HuH-7.5 (cell line): ENCODE results near the gene RAB30.
"Not testable (repeated sequence)": the region's sequence is repeated elsewhere in the genome, so short reads cannot be mapped to it uniquely, and the experiment has no call there.

Experiments
- DNase-seq: peaks from one replicate; pipeline ENCODE4 v3.0.0; 2011; ENCODE audit warnings: low spot score

Gene RAB30

GRCh38 chr11:82944198-82944597, 127.5 kb downstream of the RAB30 start:
- no peak for DNase-seq

DNA sequence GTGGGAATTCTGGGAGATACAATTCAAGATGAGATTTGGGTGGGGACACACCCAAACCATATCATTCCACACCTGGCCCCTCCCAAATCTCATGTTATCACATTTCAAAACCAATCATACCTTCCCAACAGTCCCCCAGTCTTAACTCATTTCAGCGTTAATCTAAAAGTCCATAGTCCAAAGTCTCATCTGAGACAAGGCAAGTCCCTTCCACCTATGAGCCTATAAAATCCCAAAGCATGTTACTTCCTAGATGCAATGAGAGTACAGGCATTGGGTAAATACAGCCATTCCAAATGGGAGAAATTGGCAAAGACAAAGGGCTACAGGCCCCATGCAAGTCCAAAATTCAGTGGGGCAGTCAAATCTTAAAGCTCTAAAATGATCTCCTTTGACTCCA, 128.3 kb downstream of the RAB30 start:
- DNase-seq, result not testable (repeated sequence)

DNA sequence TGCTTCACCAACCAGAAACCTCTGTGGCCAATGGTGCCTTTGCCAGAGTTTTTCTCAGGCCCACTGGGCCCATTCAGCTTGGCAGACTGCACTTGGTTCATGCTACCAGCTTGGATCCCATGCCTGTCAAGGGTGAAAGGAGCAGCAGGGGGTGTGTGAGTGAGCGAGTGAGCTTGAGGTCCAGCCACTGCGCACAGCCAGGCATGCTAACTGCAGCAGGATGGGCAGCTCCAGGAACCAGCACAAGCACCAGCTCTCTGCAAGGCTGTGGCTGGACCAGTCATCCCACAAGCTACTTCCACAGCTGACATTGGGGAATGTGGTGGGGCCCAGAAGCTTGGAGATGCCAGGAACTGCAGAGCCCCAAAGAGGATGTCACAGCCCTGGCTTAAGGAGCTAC, 129.3 kb downstream of the RAB30 start:
- DNase-seq, result no peak

GRCh38 chr11:82939456-82939855, 132.2 kb downstream of the RAB30 start:
- DNase-seq, result no peak

DNA sequence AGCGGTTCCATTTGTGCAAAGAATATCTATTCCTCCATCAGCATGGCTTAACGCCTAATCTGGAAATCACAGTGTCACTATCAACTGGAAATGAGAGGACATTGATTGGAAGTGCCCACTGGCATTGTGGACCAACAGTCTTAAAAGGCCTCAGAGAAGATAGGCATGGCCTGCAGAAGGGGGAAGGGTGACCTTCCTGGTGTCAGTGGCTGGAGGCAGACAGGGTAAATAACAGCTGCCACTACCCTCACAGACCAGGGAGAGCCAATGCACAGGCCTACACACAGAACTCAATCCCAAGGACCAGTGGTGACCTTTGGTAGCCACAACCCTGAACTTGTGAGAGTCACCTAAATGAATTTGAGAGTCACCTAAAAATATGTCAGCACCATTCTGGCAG, 134.1 kb downstream of the RAB30 start:
- DNase-seq, result no peak

- DNase-seq, result no peak
Measured at GRCh38 chr11:82936261-82936660, 135.4 kb downstream of the RAB30 start.

- no peak for DNase-seq
Measured at GRCh38 chr11:82932564-82932963, 139.1 kb downstream of the RAB30 start.

GRCh38 chr11:82930734-82931133, 141.0 kb downstream of the RAB30 start:
- no peak for DNase-seq

GRCh38 chr11:82930229-82930628, 141.5 kb downstream of the RAB30 start:
- DNase-seq, result no peak

- DNase-seq, result no peak
Measured at GRCh38 chr11:82929121-82929520, 142.6 kb downstream of the RAB30 start.

- peak; percentile 28 for DNase-seq
Measured at GRCh38 chr11:82927264-82927880, 144.3 kb downstream of the RAB30 start.

DNA sequence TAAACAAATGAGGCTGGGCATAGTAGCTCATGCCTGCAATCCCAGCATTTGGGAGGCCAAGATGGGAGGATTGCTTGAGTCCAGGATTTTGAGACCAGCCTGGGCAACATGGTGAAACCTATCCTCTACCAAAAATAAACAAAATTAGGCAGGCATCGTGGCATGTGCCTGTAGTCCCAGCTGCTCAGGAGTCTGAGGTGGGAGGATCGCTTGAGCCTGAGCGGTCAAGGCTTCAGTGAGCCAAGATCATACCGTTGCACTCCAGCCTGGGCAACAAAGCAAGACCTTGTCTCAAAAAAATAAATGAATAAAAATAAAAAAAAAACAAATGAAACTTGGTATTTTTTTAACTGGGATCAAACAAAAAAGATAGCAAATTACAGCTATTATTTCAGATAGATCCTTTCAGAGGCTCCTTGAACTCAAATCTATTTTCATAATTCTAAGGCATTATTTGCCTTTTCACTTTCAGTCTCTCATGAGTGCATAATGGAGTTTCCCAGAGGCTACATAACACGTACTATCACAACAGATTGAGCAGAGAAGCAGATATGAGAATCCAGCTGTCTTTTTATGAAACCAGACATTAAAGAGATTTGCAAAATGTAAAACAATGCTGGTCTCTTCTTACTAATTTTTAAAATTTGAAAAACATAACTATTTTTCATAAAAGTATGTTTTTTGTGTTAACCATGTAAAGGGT, 147.0 kb downstream of the RAB30 start:
- no peak for DNase-seq
